A673 (cell line): ENCODE data around the gene ADAMTSL1. TPM values are rescaled to one million over a fixed set of nuclear protein-coding genes. Genes with fewer than 3 reads are reported as not detected.

Source experiments
- BruUV-seq: library from RNA; stranded (reverse); fragments of 400-500 nt; replicated peaks from 2 replicates; lab custom pipeline; 2021; lab: Mats Ljungman, UMichigan
- CTCF ChIA-PET: fragments of 300-600 bp; sonication (Branson Sonifier 250); formaldehyde crosslinking; loops from one replicate; lab custom pipeline; 2022; ENCODE audit warnings: antibody characterized with exemption; lab: Charles Lee
- POLR2A ChIA-PET: fragments of 300-600 bp; sonication (Branson Sonifier 250); formaldehyde crosslinking; loops from one replicate; lab custom pipeline; 2022; ENCODE audit warnings: antibody characterized with exemption; ENCODE audit not compliant: low non-redundant PET; lab: Charles Lee
- DNase-seq: peaks from one replicate; pipeline ENCODE4 v3.0.0-alpha.2; 2015; ENCODE audit warnings: low spot score
- H3K27ac ChIP-seq: fragments of 200-600 bp; sonication (generic); 2 replicates; pipeline ENCODE4 v1.5.1; 2016; ENCODE audit warnings: mixed run types, low read depth, mild to moderate bottlenecking, mixed read lengths, antibody characterized with exemption, low read length; ENCODE audit not compliant: poor library complexity, severe bottlenecking
- H3K27me3 ChIP-seq: fragments of 200-600 bp; sonication (generic); replicated peaks from 2 replicates; pipeline ENCODE4 v1.6.1; 2017; ENCODE audit warnings: mixed run types, low read depth, mild to moderate bottlenecking, mixed read lengths, antibody characterized with exemption, low read length; ENCODE audit not compliant: insufficient read depth, poor library complexity
- H3K36me3 ChIP-seq: fragments of 200-600 bp; sonication (generic); 2 replicates; pipeline ENCODE4 v1.6.1; 2016; ENCODE audit warnings: mixed run types, mild to moderate bottlenecking, mixed read lengths, antibody characterized with exemption, low read length; ENCODE audit not compliant: insufficient read depth, poor library complexity, severe bottlenecking
- H3K4me1 ChIP-seq: fragments of 200-600 bp; sonication (generic); 2 replicates; pipeline ENCODE4 v1.6.1; 2017; ENCODE audit warnings: mixed run types, mild to moderate bottlenecking, mixed read lengths, antibody characterized with exemption, low read length; ENCODE audit not compliant: insufficient read depth, poor library complexity, severe bottlenecking
- H3K4me3 ChIP-seq: fragments of 200-600 bp; sonication (generic); 2 replicates; pipeline ENCODE4 v1.5.1; 2016; ENCODE audit warnings: low read depth, mixed run types, mild to moderate bottlenecking, mixed read lengths, low read length; ENCODE audit not compliant: poor library complexity, severe bottlenecking
- H3K9me3 ChIP-seq: fragments of 200-600 bp; sonication (generic); 2 replicates; pipeline ENCODE4 v1.6.1; 2016; ENCODE audit warnings: mixed run types, low read depth, mild to moderate bottlenecking, mixed read lengths, antibody characterized with exemption, low read length; ENCODE audit not compliant: poor library complexity, severe bottlenecking
- EZH2 ChIP-seq: fragments of 200-600 bp; sonication (generic); IDR thresholded peaks from 2 replicates; pipeline ENCODE4 v1.6.1; 2017; ENCODE audit warnings: borderline replicate concordance, low read depth, mild to moderate bottlenecking, mixed read lengths, antibody characterized with exemption, low read length; ENCODE audit not compliant: poor library complexity, severe bottlenecking
- intact Hi-C: fragments of 100-400 bp; cut with micrococcal nuclease; formaldehyde crosslinking; loops from one replicate; pipeline ENCODE4 v1.10.0; 2022; ENCODE audit not compliant: unreplicated experiment
- total RNA-seq: library from RNA; stranded (reverse); gene quantifications from 2 replicates; pipeline ENCODE4 v1.2.3, GENCODE V29; 2021
- TF ChIP-seq, protein P1 (sequence below): fragments of 300-800, 200-600 bp; sonication (generic); conservative IDR thresholded peaks from 2 replicates; pipeline ENCODE4 v1.5.1; 2017; ENCODE audit warnings: low read depth, mild to moderate bottlenecking, antibody characterized with exemption, low read length, moderate library complexity, mixed read lengths

Gene ADAMTSL1
- total RNA-seq, 1 experiment from 2014 or later, result not detected

DNA sequence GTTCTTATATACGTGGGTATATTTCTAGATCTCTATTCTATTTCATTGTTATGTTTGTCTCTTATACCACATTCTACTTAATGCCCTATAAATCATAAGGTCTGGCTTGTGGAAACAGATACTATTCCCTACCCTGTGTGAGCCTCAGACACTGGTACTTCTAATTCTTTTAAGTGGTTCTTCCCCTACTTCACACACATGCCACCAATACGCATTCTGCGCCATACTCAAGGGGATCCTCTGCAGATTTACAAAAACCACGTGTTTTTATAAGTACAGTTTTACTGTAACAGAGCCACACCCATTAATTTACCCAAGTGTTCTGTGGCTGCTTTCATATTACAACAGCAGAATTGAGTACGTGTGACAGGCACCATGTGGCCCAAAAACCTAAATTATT is 363.4 kb downstream of the ADAMTSL1 start:
- Histone ChIP-seq H3K4me1 (no peaks in the 10 kb centered on the region), H3K4me3 (no peak overlapping the region), H3K36me3 (no peaks in the 10 kb centered on the region), H3K27me3 (no peaks in the 10 kb centered on the region), H3K9me3 (no peaks in the 10 kb centered on the region), H3K27ac (no peak overlapping the region)
- no TSS peak for BruUV-seq
- no peak for DNase-seq
- intact Hi-C loops, result no loop called here
- ChIA-PET CTCF (no interaction called here), POLR2A (no interaction called here)
- TF ChIP-seq, protein P1, sequence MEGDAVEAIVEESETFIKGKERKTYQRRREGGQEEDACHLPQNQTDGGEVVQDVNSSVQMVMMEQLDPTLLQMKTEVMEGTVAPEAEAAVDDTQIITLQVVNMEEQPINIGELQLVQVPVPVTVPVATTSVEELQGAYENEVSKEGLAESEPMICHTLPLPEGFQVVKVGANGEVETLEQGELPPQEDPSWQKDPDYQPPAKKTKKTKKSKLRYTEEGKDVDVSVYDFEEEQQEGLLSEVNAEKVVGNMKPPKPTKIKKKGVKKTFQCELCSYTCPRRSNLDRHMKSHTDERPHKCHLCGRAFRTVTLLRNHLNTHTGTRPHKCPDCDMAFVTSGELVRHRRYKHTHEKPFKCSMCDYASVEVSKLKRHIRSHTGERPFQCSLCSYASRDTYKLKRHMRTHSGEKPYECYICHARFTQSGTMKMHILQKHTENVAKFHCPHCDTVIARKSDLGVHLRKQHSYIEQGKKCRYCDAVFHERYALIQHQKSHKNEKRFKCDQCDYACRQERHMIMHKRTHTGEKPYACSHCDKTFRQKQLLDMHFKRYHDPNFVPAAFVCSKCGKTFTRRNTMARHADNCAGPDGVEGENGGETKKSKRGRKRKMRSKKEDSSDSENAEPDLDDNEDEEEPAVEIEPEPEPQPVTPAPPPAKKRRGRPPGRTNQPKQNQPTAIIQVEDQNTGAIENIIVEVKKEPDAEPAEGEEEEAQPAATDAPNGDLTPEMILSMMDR, result no peak
- no peak for TF ChIP-seq EZH2

DNA sequence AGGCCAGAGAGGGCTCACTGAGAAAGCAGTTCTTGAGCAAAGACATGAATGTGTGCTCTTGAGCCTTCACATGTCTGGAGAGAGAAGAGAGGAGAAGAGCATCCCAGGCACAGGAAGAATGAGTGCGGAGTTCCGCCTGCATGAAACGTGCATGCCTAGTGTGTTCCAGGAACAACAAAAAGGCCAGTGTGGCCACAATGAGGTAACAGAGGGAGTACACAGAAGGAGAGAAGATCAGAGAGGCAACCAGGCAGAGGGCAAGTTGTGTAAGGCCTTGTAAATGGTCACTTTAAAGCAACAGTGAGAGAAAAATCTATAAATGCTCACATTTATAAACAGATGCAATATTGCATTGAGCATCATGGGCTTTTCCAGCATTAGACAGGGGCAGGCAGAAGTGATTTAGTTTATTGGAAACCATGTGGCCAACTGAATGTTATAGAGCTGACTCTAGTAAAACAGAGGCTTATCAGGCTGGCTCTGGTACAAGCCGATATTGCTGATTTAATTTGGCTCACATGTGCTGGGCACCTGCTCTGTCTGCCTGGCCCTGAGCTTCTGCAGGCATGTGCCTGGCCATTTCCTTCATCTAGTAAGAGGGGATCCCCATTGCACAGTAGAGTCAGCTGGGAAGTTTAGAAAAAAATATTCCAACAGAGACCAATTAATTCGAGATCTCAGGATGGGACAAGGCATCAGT is 373.8 kb downstream of the ADAMTSL1 start:
- no peak for TF ChIP-seq EZH2
- TF ChIP-seq, protein P1, result no peak
- no peaks in the 10 kb centered on the region for H3K4me1 ChIP-seq
- BruUV-seq, result no TSS peak
- ChIA-PET POLR2A (no interaction called here), CTCF (no interaction called here)
- H3K27ac ChIP-seq, result no peak overlapping the region
- no peak for DNase-seq
- H3K27me3 ChIP-seq, result no peaks in the 10 kb centered on the region
- no peaks in the 10 kb centered on the region for H3K9me3 ChIP-seq
- H3K36me3 ChIP-seq, result no peaks in the 10 kb centered on the region
- no peak overlapping the region for H3K4me3 ChIP-seq
- intact Hi-C loops, result no loop called here

DNA sequence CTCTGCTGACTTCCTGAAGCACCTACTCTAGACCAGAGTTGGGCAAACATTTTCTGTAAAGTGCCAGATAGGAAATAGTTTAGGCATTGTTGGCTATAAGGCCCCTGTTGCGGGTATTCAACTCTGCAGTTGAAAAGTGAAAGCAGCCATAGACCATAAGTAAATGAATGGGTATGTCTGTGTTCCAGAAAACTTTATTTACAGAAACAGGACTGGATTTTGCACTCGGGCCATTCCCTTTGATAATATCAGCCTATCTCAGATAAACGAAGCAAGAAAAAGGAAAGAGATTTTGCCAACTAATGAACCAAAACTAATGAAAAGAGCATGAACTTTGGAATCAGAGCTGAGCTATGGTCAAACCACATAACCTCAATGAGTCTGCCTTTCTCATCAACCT is 374.7 kb downstream of the ADAMTSL1 start:
- no peak overlapping the region for H3K27ac ChIP-seq
- CTCF ChIA-PET, result no interaction called here
- H3K4me1 ChIP-seq, result no peaks in the 10 kb centered on the region
- no peaks in the 10 kb centered on the region for H3K36me3 ChIP-seq
- intact Hi-C loops, result no loop called here
- H3K27me3 ChIP-seq, result no peaks in the 10 kb centered on the region
- no peak for TF ChIP-seq EZH2
- TF ChIP-seq, protein P1, result no peak
- no peak overlapping the region for H3K4me3 ChIP-seq
- no peak for DNase-seq
- no peaks in the 10 kb centered on the region for H3K9me3 ChIP-seq
- POLR2A ChIA-PET, result no interaction called here
- no TSS peak for BruUV-seq
